GM23248 (cell line): ENCODE results near the gene PRR22. TPM values are rescaled to one million over a fixed set of nuclear protein-coding genes. Genes with fewer than 3 reads are reported as not detected.

Experiments
- DNase-seq: peaks from one replicate; pipeline ENCODE4 v3.0.0-alpha.2; 2015
- H2AFZ ChIP-seq: fragments of 200-600 bp; sonication (generic); 2 replicates; pipeline ENCODE4 v1.6.1; 2016; ENCODE audit warnings: antibody characterized with exemption
- H3F3A ChIP-seq: fragments of 200-600 bp; sonication (generic); 2 replicates; pipeline ENCODE4 v1.6.1; 2016; ENCODE audit warnings: mild to moderate bottlenecking, antibody characterized with exemption, mixed run types; ENCODE audit not compliant: insufficient read depth
- H3K27ac ChIP-seq: fragments of 200-600 bp; sonication (generic); 2 replicates; pipeline ENCODE4 v1.5.1; 2016; ENCODE audit warnings: mild to moderate bottlenecking
- H3K27me3 ChIP-seq: fragments of 200-600 bp; sonication (generic); replicated peaks from 2 replicates; pipeline ENCODE4 v1.6.1; 2016; ENCODE audit warnings: mild to moderate bottlenecking; ENCODE audit not compliant: insufficient read depth
- H3K36me3 ChIP-seq: fragments of 200-600 bp; sonication (generic); 2 replicates; pipeline ENCODE4 v1.6.1; 2016; ENCODE audit warnings: low read depth, mild to moderate bottlenecking
- H3K4me1 ChIP-seq: fragments of 200-600 bp; sonication (generic); 2 replicates; pipeline ENCODE4 v1.6.1; 2016; ENCODE audit warnings: mild to moderate bottlenecking; ENCODE audit not compliant: insufficient read depth
- H3K4me2 ChIP-seq: fragments of 200-600 bp; sonication (generic); one replicate; pipeline ENCODE4 v1.6.1; 2016; ENCODE audit warnings: mild to moderate bottlenecking; ENCODE audit not compliant: unreplicated experiment
- H3K4me3 ChIP-seq: fragments of 200-600 bp; sonication (generic); 2 replicates; pipeline ENCODE4 v1.5.1; 2016; ENCODE audit warnings: mild to moderate bottlenecking
- H3K79me2 ChIP-seq: fragments of 200-600 bp; sonication (generic); 2 replicates; pipeline ENCODE4 v1.6.1; 2016; ENCODE audit warnings: mild to moderate bottlenecking; ENCODE audit not compliant: insufficient read depth
- H3K9ac ChIP-seq: fragments of 200-600 bp; sonication (generic); 2 replicates; pipeline ENCODE4 v1.6.1; 2016; ENCODE audit warnings: mild to moderate bottlenecking
- H3K9me2 ChIP-seq: fragments of 200-600 bp; sonication (generic); 2 replicates; pipeline ENCODE4 v1.6.1; 2016; ENCODE audit warnings: mixed run types, mild to moderate bottlenecking, moderate library complexity; ENCODE audit not compliant: insufficient read depth
- H3K9me3 ChIP-seq: fragments of 200-600 bp; sonication (generic); one replicate; pipeline ENCODE4 v1.6.1; 2017; ENCODE audit warnings: low read depth
- H4K20me1 ChIP-seq: fragments of 200-600 bp; sonication (generic); 2 replicates; pipeline ENCODE4 v1.6.0; 2016; ENCODE audit not compliant: insufficient read depth
- EZH2 ChIP-seq: fragments of 200-600 bp; sonication (generic); IDR thresholded peaks from 2 replicates; pipeline ENCODE4 v1.6.1; 2018; ENCODE audit warnings: antibody characterized with exemption, mild to moderate bottlenecking; ENCODE audit not compliant: insufficient read depth, poor library complexity, severe bottlenecking
- EZH2phosphoT487 ChIP-seq: fragments of 200-600 bp; sonication (generic); IDR thresholded peaks from 2 replicates; pipeline ENCODE4 v1.6.1; 2018; ENCODE audit warnings: antibody characterized with exemption, moderate library complexity, mild to moderate bottlenecking, low read depth; ENCODE audit not compliant: insufficient read depth
- WGBS, 2 experiments: methylation state at CpG; one replicate each; pipeline ENCODE4 v1.1.6; 2015 to 2017; ENCODE audit warnings: low lambda C conversion rate in 2 of 2, low coverage in 1 of 2; ENCODE audit errors: missing lambda C conversion rate in 2 of 2; 5-methylcytosine and 5-hydroxymethylcytosine counted together
- in situ Hi-C: fragments of 300-500 bp; cut with MboI; formaldehyde crosslinking; loops from 2 replicates; pipeline ENCODE4 v1.15.0; 2020
- polyA plus RNA-seq: library from polyadenylated mRNA; unstranded; fragments of >200 nt; fragmentation: Nextera tagmentation; extraction: Ambion mirVana; gene quantifications from 2 replicates; pipeline ENCODE4 v1.2.1, GENCODE V29; 2016
- total RNA-seq: library from RNA; depleted of rRNA; stranded (reverse); fragments of >200 nt; shearing (Covaris generic); gene quantifications from 2 replicates; pipeline ENCODE4 v1.2.3, GENCODE V29; 2014

PRR22 gene
- total and polyA plus RNA-seq, 2 experiments from 2014 or later = 0.19 TPM; not detected in 1

- Histone ChIP-seq H3K36me3 (no peaks in the 10 kb centered on the region), H3K9me2 (no peaks in the 10 kb centered on the region), H3K4me1 (no peaks in the 10 kb centered on the region), H2AFZ (no peak overlapping the region), H3K27me3 (peaks cover 1% of the 10 kb centered on the region; the same call in 1 of the 2 replicates), H3K9ac (no peak overlapping the region), H3K9me3 (no peaks in the 10 kb centered on the region), H4K20me1 (no peaks in the 10 kb centered on the region), H3K4me3 (no peak overlapping the region), H3K27ac (no peak overlapping the region), H3K79me2 (no peaks in the 10 kb centered on the region), H3F3A (no peaks in the 10 kb centered on the region), H3K4me2 (no peak overlapping the region)
- 18 to 22% methylated on average over 24 to 33 of the region's 34 CpGs for WGBS, 2 experiments
- no peak for DNase-seq
- TF ChIP-seq EZH2 (no peak), EZH2phosphoT487 (no peak)
- in situ Hi-C loops = no loop called here
Measured at GRCh38 chr19:5829567-5830310, 45.2 kb upstream of the PRR22 start.

- H3K9me3 ChIP-seq = no peaks in the 10 kb centered on the region
- in situ Hi-C loops = no loop called here
- peak overlapping the region; percentile 69 for H3K4me3 ChIP-seq
- no peaks in the 10 kb centered on the region; the same call in 1 of the 2 replicates for H3K27me3 ChIP-seq
- peak overlapping the region; percentile 77 for H3K4me2 ChIP-seq
- H2AFZ ChIP-seq = peak overlapping the region; percentile 79
- H3K9me2 ChIP-seq = no peaks in the 10 kb centered on the region
- H3K27ac ChIP-seq = no peak overlapping the region
- WGBS, 2 experiments = 8% methylated on average over 35 to 42 of the region's 47 CpGs
- TF ChIP-seq EZH2 = no peak
- no peak for TF ChIP-seq EZH2phosphoT487
- peak overlapping the region; percentile 77 for H3K9ac ChIP-seq
- H3K36me3 ChIP-seq = no peaks in the 10 kb centered on the region
- DNase-seq = peak; percentile 27
- H3K4me1 ChIP-seq = no peaks in the 10 kb centered on the region
- no peaks in the 10 kb centered on the region for H4K20me1 ChIP-seq
- no peaks in the 10 kb centered on the region for H3F3A ChIP-seq
- no peaks in the 10 kb centered on the region for H3K79me2 ChIP-seq
Measured at GRCh38 chr19:5828661-5829566, 44.4 kb upstream of the PRR22 start.

GRCh38 chr19:5827891-5828660, 43.5 kb upstream of the PRR22 start:
- peak; percentile 93 for DNase-seq
- WGBS, 2 experiments = 2 to 5% methylated on average over 63 to 73 of the region's 91 CpGs
- Histone ChIP-seq H3K79me2 (no peaks in the 10 kb centered on the region), H3K9me3 (no peaks in the 10 kb centered on the region), H3K27me3 (no peaks in the 10 kb centered on the region; the same call in 1 of the 2 replicates), H3K9me2 (no peaks in the 10 kb centered on the region), H3K4me1 (no peaks in the 10 kb centered on the region), H3K9ac (peak overlapping the region; percentile 77), H4K20me1 (no peaks in the 10 kb centered on the region), H3F3A (no peaks in the 10 kb centered on the region), H3K36me3 (no peaks in the 10 kb centered on the region), H3K4me3 (peak overlapping the region; percentile 69), H2AFZ (peak overlapping the region; percentile 79), H3K27ac (no peak overlapping the region), H3K4me2 (peak overlapping the region; percentile 77)
- in situ Hi-C loops = no loop called here
- TF ChIP-seq EZH2 (no peak), EZH2phosphoT487 (no peak)
